DOHH2 (cell line): Measurements from ENCODE around the gene SLC44A5.
"Not testable (repeated sequence)": the region's sequence is repeated elsewhere in the genome, so short reads cannot be mapped to it uniquely, and the experiment has no call there.

Experiments
- H3F3A ChIP-seq: fragments of 200-600 bp; sonication (generic), shearing (Covaris generic); 2 replicates; pipeline ENCODE4 v1.6.0; 2016; ENCODE audit warnings: antibody characterized with exemption, mild to moderate bottlenecking; ENCODE audit not compliant: control insufficient read depth, insufficient read depth
- H3K27ac ChIP-seq: fragments of 200-600 bp; sonication (generic); 2 replicates; pipeline ENCODE4 v1.5.1; 2014; ENCODE audit warnings: low read depth, mild to moderate bottlenecking, low read length, moderate library complexity
- H3K27me3 ChIP-seq: fragments of 200-600 bp; sonication (generic); 2 replicates; pipeline ENCODE4 v1.6.1; 2014; ENCODE audit warnings: mild to moderate bottlenecking, low read length, mixed read lengths; ENCODE audit not compliant: control insufficient read depth
- H3K36me3 ChIP-seq: fragments of 200-600 bp; sonication (generic); 2 replicates; pipeline ENCODE4 v1.6.1; 2014; ENCODE audit warnings: mild to moderate bottlenecking, low read length, moderate library complexity, mixed read lengths; ENCODE audit not compliant: control insufficient read depth
- H3K4me1 ChIP-seq: fragments of 200-600 bp; sonication (generic); 2 replicates; pipeline ENCODE4 v1.6.1; 2014; ENCODE audit warnings: mild to moderate bottlenecking, low read length, mixed read lengths; ENCODE audit not compliant: control insufficient read depth
- H3K4me2 ChIP-seq: fragments of 200-600 bp; sonication (generic); 2 replicates; pipeline ENCODE4 v1.6.0; 2014; ENCODE audit warnings: mild to moderate bottlenecking, low read length, moderate library complexity
- H3K4me3 ChIP-seq: fragments of 200-600 bp; sonication (generic); 2 replicates; pipeline ENCODE4 v1.5.1; 2014; ENCODE audit warnings: mild to moderate bottlenecking, low read length, mixed read lengths
- H3K79me2 ChIP-seq: fragments of 200-600 bp; sonication (generic); 2 replicates; pipeline ENCODE4 v1.6.1; 2014; ENCODE audit warnings: mild to moderate bottlenecking, low read length, mixed read lengths; ENCODE audit not compliant: control insufficient read depth
- H3K9me2 ChIP-seq: fragments of 200-600 bp; sonication (generic); replicated peaks from 2 replicates; pipeline ENCODE4 v1.6.1; 2014; ENCODE audit warnings: mild to moderate bottlenecking, low read length, mixed read lengths; ENCODE audit not compliant: control insufficient read depth
- H3K9me3 ChIP-seq: fragments of 200-600 bp; sonication (generic); 2 replicates; pipeline ENCODE4 v1.6.1; 2014; ENCODE audit warnings: antibody characterized with exemption, low read length, mixed read lengths; ENCODE audit not compliant: control insufficient read depth, insufficient read depth
- H4K20me1 ChIP-seq: fragments of 200-600 bp; sonication (generic); 2 replicates; pipeline ENCODE4 v1.6.0; 2014; ENCODE audit warnings: low read depth, mild to moderate bottlenecking, antibody characterized with exemption, low read length, moderate library complexity; ENCODE audit not compliant: control insufficient read depth, insufficient read depth
- EZH2phosphoT487 ChIP-seq: fragments of 200-600 bp; sonication (generic); IDR thresholded peaks from 2 replicates; pipeline ENCODE4 v1.6.1; 2017; ENCODE audit warnings: borderline replicate concordance, mild to moderate bottlenecking, antibody characterized with exemption, low read length, moderate library complexity, mixed read lengths
- TF ChIP-seq, protein P1 (sequence below): fragments of 200-600 bp; sonication (generic); IDR thresholded peaks from one replicate; pipeline ENCODE4 v1.5.1; 2014; ENCODE audit warnings: antibody characterized with exemption, mild to moderate bottlenecking, low read depth, low read length; ENCODE audit not compliant: poor library complexity, severe bottlenecking

SLC44A5 gene

DNA sequence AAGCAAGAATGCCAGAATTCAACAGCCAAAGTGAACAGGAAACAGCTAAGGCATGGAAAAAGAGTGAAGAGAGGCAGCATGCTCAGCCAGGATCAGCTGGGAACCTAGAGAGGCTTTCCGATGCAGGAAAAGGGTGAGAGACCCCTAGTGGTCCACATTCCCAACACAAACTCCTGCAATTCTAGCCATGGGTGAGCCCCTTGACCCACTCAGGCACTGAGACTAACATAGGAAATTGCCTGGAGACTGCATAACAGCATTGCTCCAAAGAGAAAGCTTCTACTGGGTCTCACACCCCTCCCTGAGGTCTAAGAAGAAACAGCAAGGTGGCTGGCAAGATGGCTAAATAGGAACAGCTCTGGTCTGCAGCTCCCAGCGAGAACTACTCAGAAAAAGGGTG lies 353.5 kb downstream of the SLC44A5 start:
- Histone ChIP-seq H3K27ac (no peak overlapping the region), H3K4me1 (peaks cover 18% of the 10 kb centered on the region), H3K9me2 (no peaks in the 10 kb centered on the region), H3K9me3 (no peaks in the 10 kb centered on the region), H3K4me2 (no peak overlapping the region), H4K20me1 (no peaks in the 10 kb centered on the region), H3K79me2 (no peaks in the 10 kb centered on the region), H3K27me3 (no peaks in the 10 kb centered on the region), H3K36me3 (no peaks in the 10 kb centered on the region), H3F3A (no peaks in the 10 kb centered on the region), H3K4me3 (no peak overlapping the region)
- TF ChIP-seq, protein P1, sequence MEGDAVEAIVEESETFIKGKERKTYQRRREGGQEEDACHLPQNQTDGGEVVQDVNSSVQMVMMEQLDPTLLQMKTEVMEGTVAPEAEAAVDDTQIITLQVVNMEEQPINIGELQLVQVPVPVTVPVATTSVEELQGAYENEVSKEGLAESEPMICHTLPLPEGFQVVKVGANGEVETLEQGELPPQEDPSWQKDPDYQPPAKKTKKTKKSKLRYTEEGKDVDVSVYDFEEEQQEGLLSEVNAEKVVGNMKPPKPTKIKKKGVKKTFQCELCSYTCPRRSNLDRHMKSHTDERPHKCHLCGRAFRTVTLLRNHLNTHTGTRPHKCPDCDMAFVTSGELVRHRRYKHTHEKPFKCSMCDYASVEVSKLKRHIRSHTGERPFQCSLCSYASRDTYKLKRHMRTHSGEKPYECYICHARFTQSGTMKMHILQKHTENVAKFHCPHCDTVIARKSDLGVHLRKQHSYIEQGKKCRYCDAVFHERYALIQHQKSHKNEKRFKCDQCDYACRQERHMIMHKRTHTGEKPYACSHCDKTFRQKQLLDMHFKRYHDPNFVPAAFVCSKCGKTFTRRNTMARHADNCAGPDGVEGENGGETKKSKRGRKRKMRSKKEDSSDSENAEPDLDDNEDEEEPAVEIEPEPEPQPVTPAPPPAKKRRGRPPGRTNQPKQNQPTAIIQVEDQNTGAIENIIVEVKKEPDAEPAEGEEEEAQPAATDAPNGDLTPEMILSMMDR: no peak
- TF ChIP-seq EZH2phosphoT487: no peak

DNA sequence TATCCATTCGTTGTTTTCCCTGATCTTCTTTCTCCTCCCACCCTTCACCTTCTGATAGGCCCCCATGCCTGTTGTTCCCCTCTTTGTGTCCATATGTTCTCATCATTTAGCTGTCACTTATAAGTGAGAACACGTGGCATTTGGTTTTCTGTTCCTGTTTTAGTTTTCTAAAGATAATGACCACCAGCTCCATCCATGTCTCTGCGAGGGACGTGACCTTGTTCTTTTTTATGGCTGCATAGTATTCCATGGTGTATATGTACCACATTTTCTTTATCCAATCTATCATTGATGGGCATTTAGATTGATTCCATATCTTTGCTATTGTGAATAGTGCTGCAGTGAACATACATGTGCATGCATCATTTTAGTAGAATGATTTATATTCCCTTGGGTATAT lies 360.8 kb downstream of the SLC44A5 start:
- not testable (repeated sequence) for H3K36me3 ChIP-seq, H3K4me3 ChIP-seq, H3K4me1 ChIP-seq, H3K9me2 ChIP-seq, H3K27me3 ChIP-seq, H3K9me3 ChIP-seq, H4K20me1 ChIP-seq, H3F3A ChIP-seq, H3K79me2 ChIP-seq, H3K4me2 ChIP-seq, H3K27ac ChIP-seq

DNA sequence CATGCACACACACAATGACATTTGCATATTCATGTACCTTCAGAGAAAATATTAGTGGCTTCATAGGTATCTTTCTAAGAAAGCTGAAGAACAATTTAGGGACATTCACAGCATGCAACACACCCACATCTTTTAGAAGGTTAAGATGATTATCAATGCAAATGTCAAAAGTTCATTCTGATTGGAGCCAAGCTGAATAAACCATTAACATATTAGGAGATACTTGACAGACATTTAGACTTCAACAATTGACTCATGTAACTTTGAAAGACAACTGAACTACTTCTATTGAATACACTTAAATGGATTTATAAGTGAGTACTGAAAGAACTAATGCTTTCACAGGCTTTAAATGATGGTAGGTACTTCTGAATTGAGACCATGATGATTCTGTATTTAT lies 365.7 kb downstream of the SLC44A5 start:
- Histone ChIP-seq H3K4me3 (no peak overlapping the region), H3K36me3 (no peaks in the 10 kb centered on the region), H3F3A (no peaks in the 10 kb centered on the region), H3K9me2 (no peaks in the 10 kb centered on the region), H3K27me3 (peaks cover 4% of the 10 kb centered on the region; the same call in 1 of the 2 replicates), H3K27ac (no peak overlapping the region), H3K4me2 (no peak overlapping the region), H4K20me1 (no peaks in the 10 kb centered on the region), H3K79me2 (no peaks in the 10 kb centered on the region), H3K9me3 (no peaks in the 10 kb centered on the region), H3K4me1 (peaks cover 7% of the 10 kb centered on the region)
- TF ChIP-seq EZH2phosphoT487: no peak
- TF ChIP-seq, protein P1: no peak

DNA sequence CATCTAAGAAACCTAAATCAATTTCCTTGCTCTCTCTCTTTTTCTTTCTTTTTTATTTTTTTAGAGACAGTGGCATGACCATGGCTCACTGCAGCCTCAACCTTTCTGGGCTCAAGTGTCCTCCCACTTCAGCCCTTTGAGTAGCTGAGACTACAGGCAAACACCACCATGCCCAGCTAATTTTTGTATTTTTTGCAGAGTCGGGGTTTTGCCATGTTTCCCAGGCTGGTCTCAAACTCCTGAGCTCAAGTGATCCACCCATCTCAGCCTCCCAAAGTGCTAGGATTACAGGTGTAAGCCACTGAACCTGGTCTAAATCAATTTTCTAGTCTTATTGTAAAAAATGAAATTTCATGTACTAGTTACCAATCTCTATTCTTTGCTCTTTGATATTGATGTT lies 367.8 kb downstream of the SLC44A5 start:
- no peaks in the 10 kb centered on the region for H3K9me2 ChIP-seq
- H3K27me3 ChIP-seq: peaks cover 4% of the 10 kb centered on the region; the same call in 1 of the 2 replicates
- H4K20me1 ChIP-seq: no peaks in the 10 kb centered on the region
- H3K36me3 ChIP-seq: no peaks in the 10 kb centered on the region
- no peak overlapping the region for H3K4me2 ChIP-seq
- no peaks in the 10 kb centered on the region for H3F3A ChIP-seq
- no peaks in the 10 kb centered on the region for H3K9me3 ChIP-seq
- TF ChIP-seq, protein P1: no peak
- TF ChIP-seq EZH2phosphoT487: no peak
- peaks cover 7% of the 10 kb centered on the region for H3K4me1 ChIP-seq
- no peak overlapping the region for H3K27ac ChIP-seq
- H3K79me2 ChIP-seq: no peaks in the 10 kb centered on the region
- no peak overlapping the region for H3K4me3 ChIP-seq
